ENCODE data around the gene KMT2C.

DNA sequence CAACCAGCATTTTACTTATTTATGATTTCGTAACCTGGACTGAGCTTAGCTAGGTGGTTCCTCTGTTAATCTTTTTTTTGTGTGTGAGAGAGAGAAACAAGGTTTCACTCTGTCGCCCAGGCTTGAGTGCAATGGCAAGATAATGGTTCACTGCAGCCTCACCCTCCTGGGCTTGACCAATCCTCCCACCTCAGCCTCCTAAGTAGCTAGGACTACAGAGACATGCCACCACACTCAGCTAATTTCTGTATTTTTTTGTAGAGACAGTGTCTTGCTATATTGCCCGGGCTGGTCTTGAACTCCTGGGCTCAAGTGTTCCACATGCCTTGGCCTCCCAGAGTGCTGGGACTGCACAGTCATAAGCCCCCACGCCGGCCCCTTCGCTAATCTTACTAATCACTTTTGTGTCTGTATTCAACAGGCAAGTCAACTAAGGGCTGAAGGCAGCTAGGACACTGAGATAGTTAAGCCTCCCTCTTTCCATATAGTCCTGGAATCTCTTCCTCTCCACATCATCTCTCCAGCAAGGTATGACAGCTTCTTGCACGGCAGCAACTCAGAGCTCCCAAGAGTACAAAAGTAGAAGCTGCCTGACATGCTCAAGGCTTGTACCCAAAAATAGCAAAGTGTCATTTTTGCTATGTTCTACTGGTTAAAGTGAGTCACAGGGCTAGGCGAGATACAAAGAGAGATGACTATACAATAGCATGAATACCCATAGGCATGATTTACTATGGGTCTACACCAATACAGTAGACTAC lies 11.3 kb downstream of the KMT2C start:
- TF ChIP-seq ZNF174 (tag by site-specific recombination; IDR thresholded peaks at IDR 0.05), result no peak
- no peak for TF ChIP-seq CTCF (tag by site-specific recombination; IDR thresholded peaks at IDR 0.05)
- no peak for TF ChIP-seq ZNF544 (tag by site-specific recombination; IDR thresholded peaks at IDR 0.05)
- no peak for TF ChIP-seq ZNF76 (tag by site-specific recombination; IDR thresholded peaks at IDR 0.05; ENCODE audit: borderline replicate concordance, low read depth)
- no peak for TF ChIP-seq ZNF341 (tag by site-specific recombination; IDR thresholded peaks at IDR 0.05; ENCODE audit: low read depth)
- TF ChIP-seq ZFP69B (tag by site-specific recombination; IDR thresholded peaks at IDR 0.05), result no peak
- TF ChIP-seq ZNF184 (tag by site-specific recombination; IDR thresholded peaks at IDR 0.05), result no peak
- TF ChIP-seq ZNF221 (tag by site-specific recombination; IDR thresholded peaks at IDR 0.05; ENCODE audit: borderline replicate concordance), result no peak
- TF ChIP-seq, protein P1, sequence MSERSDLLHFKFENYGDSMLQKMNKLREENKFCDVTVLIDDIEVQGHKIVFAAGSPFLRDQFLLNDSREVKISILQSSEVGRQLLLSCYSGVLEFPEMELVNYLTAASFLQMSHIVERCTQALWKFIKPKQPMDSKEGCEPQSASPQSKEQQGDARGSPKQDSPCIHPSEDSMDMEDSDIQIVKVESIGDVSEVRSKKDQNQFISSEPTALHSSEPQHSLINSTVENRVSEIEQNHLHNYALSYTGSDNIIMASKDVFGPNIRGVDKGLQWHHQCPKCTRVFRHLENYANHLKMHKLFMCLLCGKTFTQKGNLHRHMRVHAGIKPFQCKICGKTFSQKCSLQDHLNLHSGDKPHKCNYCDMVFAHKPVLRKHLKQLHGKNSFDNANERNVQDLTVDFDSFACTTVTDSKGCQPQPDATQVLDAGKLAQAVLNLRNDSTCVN (tag by site-specific recombination; optimal IDR thresholded peaks at IDR 0.05), result no peak
- TF ChIP-seq, protein P2, sequence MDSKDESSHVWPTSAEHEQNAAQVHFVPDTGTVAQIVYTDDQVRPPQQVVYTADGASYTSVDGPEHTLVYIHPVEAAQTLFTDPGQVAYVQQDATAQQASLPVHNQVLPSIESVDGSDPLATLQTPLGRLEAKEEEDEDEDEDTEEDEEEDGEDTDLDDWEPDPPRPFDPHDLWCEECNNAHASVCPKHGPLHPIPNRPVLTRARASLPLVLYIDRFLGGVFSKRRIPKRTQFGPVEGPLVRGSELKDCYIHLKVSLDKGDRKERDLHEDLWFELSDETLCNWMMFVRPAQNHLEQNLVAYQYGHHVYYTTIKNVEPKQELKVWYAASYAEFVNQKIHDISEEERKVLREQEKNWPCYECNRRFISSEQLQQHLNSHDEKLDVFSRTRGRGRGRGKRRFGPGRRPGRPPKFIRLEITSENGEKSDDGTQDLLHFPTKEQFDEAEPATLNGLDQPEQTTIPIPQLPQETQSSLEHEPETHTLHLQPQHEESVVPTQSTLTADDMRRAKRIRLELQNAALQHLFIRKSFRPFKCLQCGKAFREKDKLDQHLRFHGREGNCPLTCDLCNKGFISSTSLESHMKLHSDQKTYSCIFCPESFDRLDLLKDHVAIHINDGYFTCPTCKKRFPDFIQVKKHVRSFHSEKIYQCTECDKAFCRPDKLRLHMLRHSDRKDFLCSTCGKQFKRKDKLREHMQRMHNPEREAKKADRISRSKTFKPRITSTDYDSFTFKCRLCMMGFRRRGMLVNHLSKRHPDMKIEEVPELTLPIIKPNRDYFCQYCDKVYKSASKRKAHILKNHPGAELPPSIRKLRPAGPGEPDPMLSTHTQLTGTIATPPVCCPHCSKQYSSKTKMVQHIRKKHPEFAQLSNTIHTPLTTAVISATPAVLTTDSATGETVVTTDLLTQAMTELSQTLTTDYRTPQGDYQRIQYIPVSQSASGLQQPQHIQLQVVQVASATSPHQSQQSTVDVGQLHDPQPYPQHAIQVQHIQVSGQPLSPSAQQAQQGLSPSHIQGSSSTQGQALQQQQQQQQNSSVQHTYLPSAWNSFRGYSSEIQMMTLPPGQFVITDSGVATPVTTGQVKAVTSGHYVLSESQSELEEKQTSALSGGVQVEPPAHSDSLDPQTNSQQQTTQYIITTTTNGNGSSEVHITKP (tag by site-specific recombination; IDR thresholded peaks at IDR 0.05), result no peak
